K562 (cell line): ENCODE results near the gene ZNF609. TPM values are rescaled to one million over a fixed set of nuclear protein-coding genes. Genes with fewer than 3 reads are reported as not detected.

ENCODE experiments used
- ATAC-seq: fragments of 200-7000 bp; cut with Tn5 transposase; 3 replicates; pipeline ENCODE4 v1.9.1; 2020; ENCODE audit warnings: moderate library complexity
- BruUV-seq: library from RNA; stranded (reverse); fragments of 400-500 nt; replicated peaks from 2 replicates; lab custom pipeline; 2021; lab: Mats Ljungman, UMichigan
- CTCF ChIA-PET: fragments of 300-600 bp; formaldehyde crosslinking; extraction: SDS; loops from one replicate; lab custom pipeline; 2021; ENCODE audit warnings: low intra/inter-chr PET ratio; lab: Yijun Ruan, JAX
- POLR2A ChIA-PET: fragments of 300-600, 350-650 bp; sonication (Branson Sonifier 250); formaldehyde crosslinking; extraction: SDS; loops from one replicate; lab custom pipeline; 2021; ENCODE audit warnings: antibody characterized with exemption, inconsistent platforms; lab: Yijun Ruan, JAX
- DNase-seq, 4 experiments: peaks; one replicate each; pipeline versions ENCODE4 v3.0.0 to v3.0.0-alpha.2; 2011 to 2018; ENCODE audit warnings: low spot score in 3 of 4, mixed read lengths in 3 of 4; ENCODE audit errors: extremely low read depth in 1 of 4
- FAIRE-seq: peaks from 2 replicates; lab custom pipeline; 2011; peaks lifted over from hg19 to GRCh38; lab: Jason Lieb, UNC
- H2AFZ ChIP-seq: 2 replicates; pipeline ENCODE4 v1.6.0; 2011; ENCODE audit warnings: low read depth, low read length, control low read depth, inconsistent platforms
- H3K27ac ChIP-seq: fragments of 200-600 bp; 3 replicates; pipeline ENCODE4 v1.8.0; 2011; ENCODE audit warnings: low read depth, mild to moderate bottlenecking, control low read depth, inconsistent platforms, low read length, moderate library complexity, mixed read lengths; ENCODE audit errors: extremely low read depth
- H3K27me3 ChIP-seq, 2 experiments: fragments of 300-600 bp in 1 of 2; 2 replicates in 1 of 2; 3 replicates in 1 of 2; pipeline versions ENCODE4 v1.6.0 to v1.8.0; 2011; ENCODE audit warnings: inconsistent platforms in 2 of 2, low read length in 2 of 2, mild to moderate bottlenecking in 1 of 2, mixed read lengths in 1 of 2, moderate library complexity in 1 of 2; ENCODE audit not compliant: control insufficient read depth in 2 of 2, insufficient read depth in 2 of 2
- H3K36me3 ChIP-seq: fragments of 300-600 bp; 3 replicates; pipeline ENCODE4 v1.8.0; 2011; ENCODE audit warnings: mild to moderate bottlenecking, low read length, inconsistent platforms; ENCODE audit not compliant: control insufficient read depth, insufficient read depth
- H3K4me1 ChIP-seq, 2 experiments: fragments of 200-600 bp in 1 of 2; replicated peaks in 1 of 2; 2 replicates in 1 of 2; 3 replicates in 1 of 2; pipeline versions ENCODE4 v1.5.1 to v1.8.0; 2011; ENCODE audit warnings: inconsistent platforms in 2 of 2, low read length in 2 of 2, mild to moderate bottlenecking in 1 of 2, mixed read lengths in 1 of 2, moderate library complexity in 1 of 2; ENCODE audit not compliant: control insufficient read depth in 2 of 2, insufficient read depth in 2 of 2
- H3K4me2 ChIP-seq: 2 replicates; pipeline ENCODE4 v1.6.1; 2011; ENCODE audit warnings: low read length, control low read depth, inconsistent platforms, mixed read lengths; ENCODE audit not compliant: insufficient read depth
- H3K4me3 ChIP-seq: fragments of 200-600 bp; sonication (generic), shearing (Covaris generic); 2 replicates; pipeline ENCODE4 v1.5.1; 2016; ENCODE audit warnings: control low read depth, inconsistent platforms
- H3K79me2 ChIP-seq: fragments of 200-600 bp; 3 replicates; pipeline ENCODE4 v1.8.0; 2011; ENCODE audit warnings: low read length, inconsistent platforms; ENCODE audit not compliant: control insufficient read depth, insufficient read depth
- H3K9ac ChIP-seq, 2 experiments: 2 replicates each; pipeline versions ENCODE4 v1.6.0 to v1.6.1; 2011; ENCODE audit warnings: low read depth in 2 of 2, low read length in 2 of 2, control low read depth in 1 of 2, inconsistent platforms in 1 of 2, mild to moderate bottlenecking in 1 of 2, mixed read lengths in 1 of 2; ENCODE audit not compliant: insufficient read depth in 1 of 2
- H3K9me1 ChIP-seq: one replicate; pipeline ENCODE4 v1.6.0; 2011; ENCODE audit warnings: inconsistent platforms, mild to moderate bottlenecking, low read length, moderate library complexity; ENCODE audit not compliant: control insufficient read depth, insufficient read depth
- H3K9me3 ChIP-seq: replicated peaks from 2 replicates; pipeline ENCODE4 v1.5.1; 2011; ENCODE audit warnings: low read depth, low read length, inconsistent platforms; ENCODE audit not compliant: control insufficient read depth, insufficient read depth
- H4K20me1 ChIP-seq: replicated peaks from 2 replicates; pipeline ENCODE4 v1.6.1; 2011; ENCODE audit warnings: low read length, inconsistent platforms, mixed read lengths; ENCODE audit not compliant: control insufficient read depth, insufficient read depth
- BRCA1 ChIP-seq, 2 experiments: fragments of 450-650 bp in 1 of 2; sonication (generic) in 1 of 2; formaldehyde crosslinking in 1 of 2; IDR thresholded peaks; 2 replicates each; pipeline versions ENCODE4 v1.5.0 to v1.6.1; 2017 to 2020; ENCODE audit warnings: mild to moderate bottlenecking in 1 of 2, missing genetic modification reagents in 1 of 2
- YBX1 ChIP-seq: fragments of 450-650 bp; IDR thresholded peaks from 2 replicates; pipeline ENCODE4 v1.7.1; 2016; ENCODE audit warnings: mild to moderate bottlenecking
- ZFP1 ChIP-seq: fragments of 450-650 bp; formaldehyde crosslinking; IDR thresholded peaks from 2 replicates; pipeline ENCODE4 v1.4.0; 2020; ENCODE audit warnings: mild to moderate bottlenecking, mixed read lengths
- ZFX ChIP-seq: sonication (generic); formaldehyde crosslinking; IDR thresholded peaks from 2 replicates; pipeline ENCODE4 v1.8.0; 2022; ENCODE audit warnings: mild to moderate bottlenecking, missing genetic modification reagents, moderate library complexity
- ZNF316 ChIP-seq: fragments of 450-650 bp; IDR thresholded peaks from 2 replicates; pipeline ENCODE4 v1.6.1; 2016
- WGBS: fragments of 100-300 bp; shearing (Covaris generic); methylation state at CpG from one replicate; pipeline ENCODE4 v1.1.6; 2016; ENCODE audit warnings: low coverage, mixed read lengths; ENCODE audit not compliant: insufficient coverage; ENCODE audit errors: missing lambda C conversion rate; 5-methylcytosine and 5-hydroxymethylcytosine counted together
- in situ Hi-C: fragments of 300-500 bp; cut with MboI; formaldehyde crosslinking; loops from 4 replicates; pipeline ENCODE4 v1.15.0; 2018; ENCODE audit warnings: inconsistent platforms, mixed read lengths
- intact Hi-C: fragments of 100-400 bp; cut with micrococcal nuclease; formaldehyde crosslinking; loops from 2 replicates; pipeline ENCODE4 v1.14.2; 2022
- polyA plus RNA-seq, 8 experiments: library from polyadenylated mRNA; depleted of rRNA in 4 of 8; stranded (reverse) in 5 of 8; unstranded in 3 of 8; fragments of >200 nt; fragmentation: Nextera tagmentation in 2 of 8; fragmentation: Illumina TruSeq in 1 of 8; extraction: Ambion mirVana in 2 of 8; extraction: Trizol in 1 of 8; gene quantifications; 2 replicates each; pipeline versions ENCODE4 v1.2.1 to v1.2.3, GENCODE V29; 2011 to 2014; ENCODE audit warnings: inconsistent platforms in 1 of 8, missing spikeins in 1 of 8
- total RNA-seq, 7 experiments: library from RNA; depleted of rRNA in 6 of 7; stranded (reverse); fragments of >200 nt in 6 of 7; fragmentation: Illumina TruSeq in 2 of 7; extraction: Trizol in 2 of 7; gene quantifications; 2 replicates each; pipeline versions ENCODE4 v1.2.1 to v1.2.3, GENCODE V29; 2011 to 2021; ENCODE audit warnings: low replicate concordance in 1 of 7
- TF ChIP-seq, protein P1 (sequence below), 3 experiments: fragments of 200-800 bp in 1 of 3; fragments of 250-450 bp in 1 of 3; fragments of 450-650 bp in 1 of 3; sonication (Bioruptor Pico) in 1 of 3; sonication (Bioruptor generic) in 1 of 3; formaldehyde crosslinking in 1 of 3; IDR thresholded peaks; 2 replicates each; pipeline versions ENCODE4 v1.6.1 to v1.8.0; 2016 to 2022; ENCODE audit warnings: mild to moderate bottlenecking in 2 of 3, missing genetic modification characterization in 2 of 3, missing compliant biosample characterization in 1 of 3, moderate library complexity in 1 of 3
- TF ChIP-seq, protein P2 (sequence below): fragments of 450-650 bp; formaldehyde crosslinking; IDR thresholded peaks from 2 replicates; pipeline ENCODE4 v1.4.0; 2020; ENCODE audit warnings: mild to moderate bottlenecking
- TF ChIP-seq, protein P3 (sequence below): fragments of 250-450 bp; sonication (Bioruptor Pico); IDR thresholded peaks from 2 replicates; pipeline ENCODE4 v1.5.0; 2020; ENCODE audit warnings: mild to moderate bottlenecking

Gene ZNF609
- total and polyA plus RNA-seq, 9 of the 15 experiments (the other 6 are each of a cell fraction or from before 2014, with no cell fraction given): 3.0 to 38.7 (median 17.8) TPM

DNA sequence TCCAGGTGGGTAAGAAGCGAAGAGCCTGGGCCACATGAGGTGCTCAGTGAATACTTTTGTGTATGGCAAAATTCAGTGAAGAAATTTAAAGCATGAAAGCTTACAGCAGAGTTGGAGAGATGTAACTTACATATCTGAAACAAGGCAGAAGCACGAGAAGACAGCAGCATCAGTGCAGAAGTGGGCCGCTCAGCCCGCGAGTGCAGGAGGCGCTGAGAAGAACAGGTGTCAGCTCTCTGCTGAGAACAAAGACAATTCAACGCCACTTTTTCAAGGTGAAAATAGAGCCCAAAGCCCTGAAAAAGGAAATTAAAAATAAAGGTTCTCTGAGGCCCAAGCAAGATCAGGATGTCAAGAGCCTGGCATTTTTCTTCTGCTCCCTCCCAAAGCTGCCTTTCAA, 256.8 kb downstream of the ZNF609 start (continued):
- TF ChIP-seq, protein P1, sequence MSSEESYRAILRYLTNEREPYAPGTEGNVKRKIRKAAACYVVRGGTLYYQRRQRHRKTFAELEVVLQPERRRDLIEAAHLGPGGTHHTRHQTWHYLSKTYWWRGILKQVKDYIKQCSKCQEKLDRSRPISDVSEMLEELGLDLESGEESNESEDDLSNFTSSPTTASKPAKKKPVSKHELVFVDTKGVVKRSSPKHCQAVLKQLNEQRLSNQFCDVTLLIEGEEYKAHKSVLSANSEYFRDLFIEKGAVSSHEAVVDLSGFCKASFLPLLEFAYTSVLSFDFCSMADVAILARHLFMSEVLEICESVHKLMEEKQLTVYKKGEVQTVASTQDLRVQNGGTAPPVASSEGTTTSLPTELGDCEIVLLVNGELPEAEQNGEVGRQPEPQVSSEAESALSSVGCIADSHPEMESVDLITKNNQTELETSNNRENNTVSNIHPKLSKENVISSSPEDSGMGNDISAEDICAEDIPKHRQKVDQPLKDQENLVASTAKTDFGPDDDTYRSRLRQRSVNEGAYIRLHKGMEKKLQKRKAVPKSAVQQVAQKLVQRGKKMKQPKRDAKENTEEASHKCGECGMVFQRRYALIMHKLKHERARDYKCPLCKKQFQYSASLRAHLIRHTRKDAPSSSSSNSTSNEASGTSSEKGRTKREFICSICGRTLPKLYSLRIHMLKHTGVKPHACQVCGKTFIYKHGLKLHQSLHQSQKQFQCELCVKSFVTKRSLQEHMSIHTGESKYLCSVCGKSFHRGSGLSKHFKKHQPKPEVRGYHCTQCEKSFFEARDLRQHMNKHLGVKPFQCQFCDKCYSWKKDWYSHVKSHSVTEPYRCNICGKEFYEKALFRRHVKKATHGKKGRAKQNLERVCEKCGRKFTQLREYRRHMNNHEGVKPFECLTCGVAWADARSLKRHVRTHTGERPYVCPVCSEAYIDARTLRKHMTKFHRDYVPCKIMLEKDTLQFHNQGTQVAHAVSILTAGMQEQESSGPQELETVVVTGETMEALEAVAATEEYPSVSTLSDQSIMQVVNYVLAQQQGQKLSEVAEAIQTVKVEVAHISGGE (CRISPR knock-in tag; IDR thresholded peaks at IDR 0.05): no peak
- no peak for TF ChIP-seq ZNF316

DNA sequence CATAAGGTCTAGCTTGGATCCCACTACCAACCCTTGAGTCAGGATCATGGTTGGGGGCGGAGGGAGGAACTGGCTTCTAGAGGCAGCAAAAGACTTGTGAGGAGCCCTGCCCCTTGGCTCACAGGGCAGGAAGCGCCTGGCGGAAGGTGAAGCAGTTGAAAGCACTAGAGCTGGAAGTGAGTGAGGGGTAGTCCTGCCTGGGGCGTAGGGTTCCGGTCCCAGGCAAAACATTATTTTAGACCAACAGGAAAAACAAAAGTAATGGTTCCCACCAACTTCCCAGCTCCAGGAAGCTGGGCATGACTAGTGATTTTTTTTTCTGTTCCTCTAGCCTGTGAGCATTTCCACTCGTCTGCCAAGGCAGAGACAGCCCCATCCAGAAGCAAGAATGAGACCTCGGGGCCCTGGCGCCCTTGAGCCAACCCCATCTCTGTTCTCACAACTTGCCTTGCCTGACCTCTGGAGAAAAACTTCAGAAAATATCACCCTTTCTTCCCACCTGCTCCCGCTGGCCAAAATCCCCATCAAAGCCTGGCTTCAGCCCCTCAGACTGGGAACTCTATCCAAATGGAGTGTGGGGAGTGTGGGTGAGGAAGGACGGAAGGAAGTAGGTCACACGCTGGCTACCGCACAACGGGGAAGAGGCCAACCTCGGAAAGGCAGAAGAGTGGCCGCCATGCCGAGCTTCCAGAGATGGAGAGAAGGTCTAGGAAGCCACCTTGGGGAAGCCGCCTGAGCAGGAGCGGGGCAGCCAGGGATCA, 257.5 kb downstream of the ZNF609 start:
- H3K9me1 ChIP-seq: no peaks in the 10 kb centered on the region
- BruUV-seq: no TSS peak
- H4K20me1 ChIP-seq: no peaks in the 10 kb centered on the region
- H3K27ac ChIP-seq: no peak overlapping the region
- ChIA-PET CTCF (interaction anchor here (1.6 kb wide), 1 partner anchor 10 kb away, joined by 4 read pairs; no protein-coding TSS in a partner anchor), POLR2A (interaction anchor here (0.6 to 1.3 kb wide), 6 partner anchors 13 to 287 kb away, joined by 3 to 6 read pairs (median 3); no protein-coding TSS in a partner anchor)
- TF ChIP-seq, protein P2, sequence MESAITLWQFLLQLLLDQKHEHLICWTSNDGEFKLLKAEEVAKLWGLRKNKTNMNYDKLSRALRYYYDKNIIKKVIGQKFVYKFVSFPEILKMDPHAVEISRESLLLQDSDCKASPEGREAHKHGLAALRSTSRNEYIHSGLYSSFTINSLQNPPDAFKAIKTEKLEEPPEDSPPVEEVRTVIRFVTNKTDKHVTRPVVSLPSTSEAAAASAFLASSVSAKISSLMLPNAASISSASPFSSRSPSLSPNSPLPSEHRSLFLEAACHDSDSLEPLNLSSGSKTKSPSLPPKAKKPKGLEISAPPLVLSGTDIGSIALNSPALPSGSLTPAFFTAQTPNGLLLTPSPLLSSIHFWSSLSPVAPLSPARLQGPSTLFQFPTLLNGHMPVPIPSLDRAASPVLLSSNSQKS: no peak
- no peak for TF ChIP-seq ZFX (CRISPR knock-in tag)
- no peak for TF ChIP-seq BRCA1 (IDR thresholded peaks at IDR 0.05)
- no peak for TF ChIP-seq BRCA1 (CRISPR knock-in tag; IDR thresholded peaks at IDR 0.05)
- TF ChIP-seq ZFP1 (CRISPR knock-in tag): no peak
- TF ChIP-seq YBX1: no peak
- TF ChIP-seq, protein P3, sequence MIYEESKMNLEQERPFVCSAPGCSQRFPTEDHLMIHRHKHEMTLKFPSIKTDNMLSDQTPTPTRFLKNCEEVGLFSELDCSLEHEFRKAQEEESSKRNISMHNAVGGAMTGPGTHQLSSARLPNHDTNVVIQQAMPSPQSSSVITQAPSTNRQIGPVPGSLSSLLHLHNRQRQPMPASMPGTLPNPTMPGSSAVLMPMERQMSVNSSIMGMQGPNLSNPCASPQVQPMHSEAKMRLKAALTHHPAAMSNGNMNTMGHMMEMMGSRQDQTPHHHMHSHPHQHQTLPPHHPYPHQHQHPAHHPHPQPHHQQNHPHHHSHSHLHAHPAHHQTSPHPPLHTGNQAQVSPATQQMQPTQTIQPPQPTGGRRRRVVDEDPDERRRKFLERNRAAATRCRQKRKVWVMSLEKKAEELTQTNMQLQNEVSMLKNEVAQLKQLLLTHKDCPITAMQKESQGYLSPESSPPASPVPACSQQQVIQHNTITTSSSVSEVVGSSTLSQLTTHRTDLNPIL (CRISPR knock-in tag): no peak
- peak overlapping the region in 1 of 2 experiments; percentile 40; a peak in 1 of 4 replicates for H3K9ac ChIP-seq
- no peak overlapping the region for H2AFZ ChIP-seq
- ATAC-seq (no peak), FAIRE-seq (no peak), DNase-seq (no peak)
- no peak overlapping the region for H3K4me3 ChIP-seq
- H3K36me3 ChIP-seq: no peaks in the 10 kb centered on the region
- no peak overlapping the region for H3K4me2 ChIP-seq
- no peaks in the 10 kb centered on the region for H3K79me2 ChIP-seq
- H3K9me3 ChIP-seq: no peaks in the 10 kb centered on the region
- peaks cover 0 to 7% of the 10 kb centered on the region in 2 experiments; a peak in 3 of 5 replicates for H3K4me1 ChIP-seq
- 61% methylated on average over 18 of the region's 18 CpGs for WGBS
- intact Hi-C loops: no loop called here
- in situ Hi-C loops: no loop called here
- H3K27me3 ChIP-seq: no peaks in the 10 kb centered on the region
